Measurements from ENCODE around the gene RALGPS1. TPM values are rescaled to one million over a fixed set of nuclear protein-coding genes. Genes with fewer than 3 reads are reported as not detected.
A peak's percentile ranks its signal among the peaks of the same experiment; 100 is the strongest.

Gene RALGPS1
- total RNA-seq, 1 experiment from 2014 or later, result 18.6 TPM

- H3K4me1 ChIP-seq (ENCODE audit: insufficient read depth, low read length), result peaks cover 5% of the 10 kb centered on the region; the same call in 1 of the 2 replicates
- H3K27me3 Mint-ChIP-seq (ENCODE audit: low read depth), result no peaks in the 10 kb centered on the region; the same call in 1 of the 2 replicates
- peak overlapping the region in 1 of 2 experiments; percentile 19; a peak in 2 of 5 replicates for H3K4me3 Mint-ChIP-seq
- H2BK20ac ChIP-seq (ENCODE audit: low read depth, low read length, poor library complexity, severe bottlenecking), result no peak overlapping the region
- H3K79me2 ChIP-seq (ENCODE audit: insufficient read depth, low read length), result no peaks in the 10 kb centered on the region
- H4K91ac ChIP-seq (ENCODE audit: insufficient read length, low read depth, low read length), result no peak overlapping the region
- no peak overlapping the region for H4K8ac ChIP-seq (replicated peaks; ENCODE audit: insufficient read length, low read depth, low read length)
- no peak overlapping the region for H2BK5ac ChIP-seq (ENCODE audit: insufficient read length, low read length)
- no peak overlapping the region for H3K27ac ChIP-seq (ENCODE audit: insufficient read length, low read depth, low read length)
- no peaks in the 10 kb centered on the region for H3K9me3 ChIP-seq (ENCODE audit: control insufficient read depth, low read depth, low read length)
- no peak overlapping the region for H3T11ph ChIP-seq (ENCODE audit: low read length)
- no peak overlapping the region for H3K4me2 ChIP-seq (ENCODE audit: insufficient read depth, insufficient read length, low read length)
- H3K4ac ChIP-seq (ENCODE audit: low read depth, low read length), result no peak overlapping the region
- H3K36me3 Mint-ChIP-seq (ENCODE audit: insufficient read depth in 1 of 3, low read depth in 3 of 3), result peaks cover 0 to 2% (median 2%) of the 10 kb centered on the region in 3 experiments; a peak in 3 of 7 replicates
- H3K4me1 Mint-ChIP-seq, result peaks cover 29 to 36% of the 10 kb centered on the region in 2 experiments
- no peak overlapping the region for H2BK120ac ChIP-seq (ENCODE audit: low read depth, low read length, poor library complexity, severe bottlenecking)
- no peak overlapping the region for H4K5ac ChIP-seq (ENCODE audit: insufficient read length, low read depth, low read length)
- H3K14ac ChIP-seq (ENCODE audit: insufficient read depth, low read length), result no peak overlapping the region
- peaks cover 5% of the 10 kb centered on the region for H3K23me2 ChIP-seq (ENCODE audit: insufficient read length, low read depth, low read length, poor library complexity, severe bottlenecking)
- DNase-seq, result no peak
- no peak overlapping the region for H3K56ac ChIP-seq (ENCODE audit: insufficient read length, low read depth, low read length)
- no peaks in the 10 kb centered on the region for H3K9me3 Mint-ChIP-seq
- H3K18ac ChIP-seq (ENCODE audit: insufficient read length, low read depth, low read length), result no peak overlapping the region
- no CpG with 5 or more reads among the region's 2 CpGs for WGBS (ENCODE audit: extremely low coverage, insufficient read length, low lambda C conversion rate)
- H3K79me1 ChIP-seq (ENCODE audit: insufficient read depth, low read depth, low read length, poor library complexity, severe bottlenecking), result no peaks in the 10 kb centered on the region
- H2BK15ac ChIP-seq (ENCODE audit: low read depth, low read length), result no peak overlapping the region
- H3K23ac ChIP-seq (ENCODE audit: insufficient read length, low read depth, low read length), result no peak overlapping the region
- H3K9ac ChIP-seq (ENCODE audit: extremely low read depth, insufficient read length, low read length), result no peak overlapping the region
- H2BK12ac ChIP-seq (ENCODE audit: insufficient read length, low read depth, low read length), result no peak overlapping the region
- H4K20me1 ChIP-seq (ENCODE audit: control insufficient read depth, insufficient read depth, insufficient read length), result no peaks in the 10 kb centered on the region
- no peak overlapping the region for H2AK5ac ChIP-seq (ENCODE audit: insufficient read length, low read length)
- H3K27ac Mint-ChIP-seq, result peak overlapping the region; percentile 76 to 94 (median 84); a peak in 4 of 7 replicates
- H2AFZ ChIP-seq (ENCODE audit: low read length), result no peak overlapping the region
- H3K27me3 ChIP-seq (ENCODE audit: insufficient read depth, low read length), result no peaks in the 10 kb centered on the region
- TF ChIP-seq CTCF (conservative IDR thresholded peaks at IDR 0.05), result no peak
Measured at GRCh38 chr9:127241354-127241753, 326.8 kb downstream of the RALGPS1 start.

All from H9 (cell line).